ENCODE data around the gene DMRTB1.

DMRTB1 gene

GRCh38 chr1:53476579-53476978, 17.4 kb downstream of the DMRTB1 start:
- TF ChIP-seq SIN3A (IDR thresholded peaks at IDR 0.05; ENCODE audit: borderline replicate concordance, insufficient read depth, low read length) (no peak), POLR2AphosphoS5 (IDR thresholded peaks at IDR 0.05; ENCODE audit: low read depth, low read length) (no peak), FOXP2 (optimal IDR thresholded peaks at IDR 0.05; ENCODE audit: borderline replicate concordance, extremely low read depth, extremely low read length, insufficient read depth) (no peak), TAF1 (IDR thresholded peaks at IDR 0.05; ENCODE audit: borderline replicate concordance, insufficient read depth, low read length) (no peak)
- TF ChIP-seq, protein P1, sequence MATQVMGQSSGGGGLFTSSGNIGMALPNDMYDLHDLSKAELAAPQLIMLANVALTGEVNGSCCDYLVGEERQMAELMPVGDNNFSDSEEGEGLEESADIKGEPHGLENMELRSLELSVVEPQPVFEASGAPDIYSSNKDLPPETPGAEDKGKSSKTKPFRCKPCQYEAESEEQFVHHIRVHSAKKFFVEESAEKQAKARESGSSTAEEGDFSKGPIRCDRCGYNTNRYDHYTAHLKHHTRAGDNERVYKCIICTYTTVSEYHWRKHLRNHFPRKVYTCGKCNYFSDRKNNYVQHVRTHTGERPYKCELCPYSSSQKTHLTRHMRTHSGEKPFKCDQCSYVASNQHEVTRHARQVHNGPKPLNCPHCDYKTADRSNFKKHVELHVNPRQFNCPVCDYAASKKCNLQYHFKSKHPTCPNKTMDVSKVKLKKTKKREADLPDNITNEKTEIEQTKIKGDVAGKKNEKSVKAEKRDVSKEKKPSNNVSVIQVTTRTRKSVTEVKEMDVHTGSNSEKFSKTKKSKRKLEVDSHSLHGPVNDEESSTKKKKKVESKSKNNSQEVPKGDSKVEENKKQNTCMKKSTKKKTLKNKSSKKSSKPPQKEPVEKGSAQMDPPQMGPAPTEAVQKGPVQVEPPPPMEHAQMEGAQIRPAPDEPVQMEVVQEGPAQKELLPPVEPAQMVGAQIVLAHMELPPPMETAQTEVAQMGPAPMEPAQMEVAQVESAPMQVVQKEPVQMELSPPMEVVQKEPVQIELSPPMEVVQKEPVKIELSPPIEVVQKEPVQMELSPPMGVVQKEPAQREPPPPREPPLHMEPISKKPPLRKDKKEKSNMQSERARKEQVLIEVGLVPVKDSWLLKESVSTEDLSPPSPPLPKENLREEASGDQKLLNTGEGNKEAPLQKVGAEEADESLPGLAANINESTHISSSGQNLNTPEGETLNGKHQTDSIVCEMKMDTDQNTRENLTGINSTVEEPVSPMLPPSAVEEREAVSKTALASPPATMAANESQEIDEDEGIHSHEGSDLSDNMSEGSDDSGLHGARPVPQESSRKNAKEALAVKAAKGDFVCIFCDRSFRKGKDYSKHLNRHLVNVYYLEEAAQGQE (IDR thresholded peaks at IDR 0.05; ENCODE audit: insufficient read depth in 1 of 2, low read depth in 2 of 2, low read length in 2 of 2), result no peak

DNA sequence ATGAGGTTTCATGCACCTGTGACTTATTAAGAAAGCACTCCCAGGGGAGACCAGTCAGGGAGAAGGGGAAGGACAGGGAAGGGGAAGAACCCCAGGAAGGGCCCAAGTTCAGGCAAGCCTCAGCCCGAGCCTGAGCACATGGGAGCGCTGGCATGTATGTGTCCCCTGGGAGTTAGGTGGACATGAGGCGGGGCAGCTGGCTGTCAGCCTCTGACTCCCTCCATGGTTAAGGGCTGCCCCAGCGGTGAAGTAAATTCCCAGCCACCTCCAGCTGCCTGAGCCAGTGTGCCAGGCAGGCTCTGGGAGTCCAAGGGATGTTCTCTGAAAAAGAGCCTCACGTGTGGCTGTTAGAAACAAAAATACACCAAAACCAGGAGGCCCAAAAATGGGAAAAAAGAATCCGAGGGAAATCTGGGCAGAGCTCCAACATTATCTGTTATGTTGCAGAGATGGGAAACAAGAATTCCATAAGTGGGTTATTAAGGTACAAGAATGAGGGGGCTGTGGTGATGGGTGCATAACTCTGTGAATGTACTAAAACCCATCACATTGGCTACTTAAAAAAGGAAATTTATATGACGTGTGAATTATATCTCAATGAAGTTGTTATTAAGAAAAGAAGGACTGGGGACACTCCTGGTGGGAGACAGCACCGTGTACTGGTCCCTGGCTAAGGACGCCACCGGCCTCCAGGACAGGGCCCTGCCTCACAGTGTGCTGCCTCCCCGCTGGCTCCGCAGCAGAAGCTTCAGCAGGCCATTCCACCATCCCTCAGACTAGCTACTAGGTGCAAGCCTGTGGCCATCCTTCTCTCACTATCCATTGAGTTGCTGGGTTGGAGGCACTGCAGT, 18.7 kb downstream of the DMRTB1 start:
- TF ChIP-seq TAF1 (IDR thresholded peaks at IDR 0.05; ENCODE audit: borderline replicate concordance, insufficient read depth, low read length) (no peak), FOXP2 (optimal IDR thresholded peaks at IDR 0.05; ENCODE audit: borderline replicate concordance, extremely low read depth, extremely low read length, insufficient read depth) (no peak), POLR2AphosphoS5 (IDR thresholded peaks at IDR 0.05; ENCODE audit: low read depth, low read length) (no peak), SIN3A (IDR thresholded peaks at IDR 0.05; ENCODE audit: borderline replicate concordance, insufficient read depth, low read length) (no peak)
- TF ChIP-seq, protein P1 (IDR thresholded peaks at IDR 0.05; ENCODE audit: insufficient read depth in 1 of 2, low read depth in 2 of 2, low read length in 2 of 2), result no peak

GRCh38 chr1:53478502-53478818, 19.3 kb downstream of the DMRTB1 start:
- TF ChIP-seq POLR2AphosphoS5 (IDR thresholded peaks at IDR 0.05; ENCODE audit: low read depth, low read length) (no peak), SIN3A (IDR thresholded peaks at IDR 0.05; ENCODE audit: borderline replicate concordance, insufficient read depth, low read length) (no peak), TAF1 (IDR thresholded peaks at IDR 0.05; ENCODE audit: borderline replicate concordance, insufficient read depth, low read length) (no peak), FOXP2 (optimal IDR thresholded peaks at IDR 0.05; ENCODE audit: borderline replicate concordance, extremely low read depth, extremely low read length, insufficient read depth) (no peak)
- TF ChIP-seq, protein P1 (IDR thresholded peaks at IDR 0.05; ENCODE audit: insufficient read depth in 1 of 2, low read depth in 2 of 2, low read length in 2 of 2), result no peak

- TF ChIP-seq SIN3A (IDR thresholded peaks at IDR 0.05; ENCODE audit: borderline replicate concordance, insufficient read depth, low read length), result no peak
- TF ChIP-seq FOXP2 (optimal IDR thresholded peaks at IDR 0.05; ENCODE audit: borderline replicate concordance, extremely low read depth, extremely low read length, insufficient read depth), result no peak
- TF ChIP-seq POLR2AphosphoS5 (IDR thresholded peaks at IDR 0.05; ENCODE audit: low read depth, low read length), result no peak
- TF ChIP-seq, protein P1 (IDR thresholded peaks at IDR 0.05; ENCODE audit: insufficient read depth in 1 of 2, low read depth in 2 of 2, low read length in 2 of 2), result no peak
Observed at GRCh38 chr1:53480678-53481077, 21.5 kb downstream of the DMRTB1 start.

Data from PFSK-1 (cell line).